GM12874 (cell line): Measurements from ENCODE around the gene PIAS1.

Source experiments
- TF ChIP-seq, protein P1 (sequence below): IDR thresholded peaks from 2 replicates; pipeline ENCODE4 v1.5.1; 2011; ENCODE audit warnings: low read depth, mild to moderate bottlenecking, control low read depth, low read length, moderate library complexity; ENCODE audit not compliant: insufficient read depth

The PIAS1 gene

DNA sequence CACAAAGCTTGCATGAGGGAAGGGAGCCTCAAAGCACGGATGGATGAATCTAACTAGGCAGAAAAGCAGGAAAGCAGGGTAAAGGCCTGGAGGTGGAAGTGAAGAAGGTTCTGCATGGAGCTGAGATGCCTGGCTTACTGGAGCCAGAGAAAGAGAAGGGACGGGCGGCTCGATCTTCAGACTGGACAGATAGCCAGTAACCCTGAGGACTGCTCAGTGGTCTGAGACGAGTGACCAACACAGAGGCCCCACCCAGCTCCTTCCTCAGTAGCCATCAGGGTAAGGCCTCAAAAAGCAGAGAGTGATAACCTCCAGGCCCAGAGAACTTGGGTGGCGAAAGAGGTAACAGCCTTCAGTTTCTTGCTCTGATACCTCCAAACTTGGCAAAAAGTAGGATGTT, 169.1 kb downstream of the PIAS1 start:
- TF ChIP-seq, protein P1, sequence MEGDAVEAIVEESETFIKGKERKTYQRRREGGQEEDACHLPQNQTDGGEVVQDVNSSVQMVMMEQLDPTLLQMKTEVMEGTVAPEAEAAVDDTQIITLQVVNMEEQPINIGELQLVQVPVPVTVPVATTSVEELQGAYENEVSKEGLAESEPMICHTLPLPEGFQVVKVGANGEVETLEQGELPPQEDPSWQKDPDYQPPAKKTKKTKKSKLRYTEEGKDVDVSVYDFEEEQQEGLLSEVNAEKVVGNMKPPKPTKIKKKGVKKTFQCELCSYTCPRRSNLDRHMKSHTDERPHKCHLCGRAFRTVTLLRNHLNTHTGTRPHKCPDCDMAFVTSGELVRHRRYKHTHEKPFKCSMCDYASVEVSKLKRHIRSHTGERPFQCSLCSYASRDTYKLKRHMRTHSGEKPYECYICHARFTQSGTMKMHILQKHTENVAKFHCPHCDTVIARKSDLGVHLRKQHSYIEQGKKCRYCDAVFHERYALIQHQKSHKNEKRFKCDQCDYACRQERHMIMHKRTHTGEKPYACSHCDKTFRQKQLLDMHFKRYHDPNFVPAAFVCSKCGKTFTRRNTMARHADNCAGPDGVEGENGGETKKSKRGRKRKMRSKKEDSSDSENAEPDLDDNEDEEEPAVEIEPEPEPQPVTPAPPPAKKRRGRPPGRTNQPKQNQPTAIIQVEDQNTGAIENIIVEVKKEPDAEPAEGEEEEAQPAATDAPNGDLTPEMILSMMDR: no peak

DNA sequence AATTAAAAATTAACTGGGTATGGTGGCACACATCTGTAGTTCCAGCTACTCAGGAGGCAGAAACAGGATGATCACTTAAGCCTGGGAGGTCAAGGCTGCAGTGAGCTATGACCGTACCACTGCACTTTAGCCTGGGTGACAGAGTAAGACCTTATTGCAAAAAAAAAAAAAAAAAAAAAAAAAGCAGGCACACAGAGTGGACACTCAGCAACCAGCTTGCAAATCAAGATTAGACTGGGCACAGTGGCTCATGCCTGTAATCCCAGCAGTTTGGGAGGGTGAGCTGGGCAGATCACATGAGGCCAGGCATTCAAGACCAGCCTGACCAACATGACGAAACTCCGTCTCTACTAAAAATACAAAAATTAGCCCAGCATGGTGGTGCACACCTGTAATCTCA, 170.0 kb downstream of the PIAS1 start:
- TF ChIP-seq, protein P1: no peak

DNA sequence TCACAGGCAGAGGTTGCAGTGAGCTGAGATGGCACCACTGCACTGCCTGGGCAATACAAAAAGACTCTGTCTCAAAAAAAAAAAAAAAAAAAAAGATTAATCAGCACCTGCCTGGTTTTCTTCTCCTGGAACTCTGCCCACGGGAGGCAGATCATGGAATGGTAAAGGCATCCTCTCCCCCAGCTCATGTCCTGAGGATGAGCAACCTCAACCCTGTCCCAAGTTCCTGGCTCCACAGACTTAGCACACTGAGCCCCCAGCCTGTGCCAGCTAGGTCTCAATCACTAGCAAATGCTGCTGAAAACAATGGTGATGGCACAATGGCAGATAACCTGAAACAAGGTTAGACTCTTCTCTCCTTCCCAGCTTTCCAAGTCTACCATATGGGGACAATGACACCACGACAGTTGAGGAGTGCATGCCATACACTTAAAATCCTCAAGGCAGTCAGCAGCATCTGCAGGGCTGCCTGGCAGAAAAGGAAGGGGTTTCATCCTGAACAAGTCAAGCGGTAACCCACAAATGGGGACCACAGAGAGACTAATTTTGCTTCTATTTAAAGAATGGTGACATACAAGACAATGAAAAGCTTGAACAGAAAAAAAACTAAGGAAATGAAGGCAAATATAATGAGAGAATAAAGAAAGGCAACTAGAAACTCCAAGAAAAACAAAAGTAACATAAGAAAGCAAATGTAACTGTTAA, 170.6 kb downstream of the PIAS1 start:
- TF ChIP-seq, protein P1: no peak

DNA sequence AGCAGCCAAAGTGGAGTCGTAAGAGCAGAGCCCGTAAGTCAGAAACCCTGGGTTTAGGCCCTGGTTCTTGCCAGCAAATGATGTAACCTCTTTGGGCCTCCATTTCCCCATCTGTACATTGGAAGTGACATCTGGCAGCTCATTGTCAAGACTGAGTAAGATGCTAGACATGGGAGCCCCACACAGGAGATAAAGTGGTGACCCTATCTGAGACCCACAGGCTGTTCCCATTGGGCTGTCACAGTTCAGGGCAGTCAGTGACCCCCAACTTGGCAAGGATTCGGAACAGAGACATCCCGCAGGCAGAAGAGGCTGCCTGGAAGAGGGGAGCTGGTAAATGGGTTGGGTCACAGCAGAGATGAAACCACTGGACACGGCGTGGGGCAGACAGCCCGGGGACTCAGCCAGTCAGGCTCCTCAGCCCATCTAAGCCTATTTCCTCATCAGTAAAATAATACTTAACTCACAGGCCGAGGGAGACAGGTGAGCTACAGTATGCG, 173.6 kb downstream of the PIAS1 start:
- TF ChIP-seq, protein P1: no peak

DNA sequence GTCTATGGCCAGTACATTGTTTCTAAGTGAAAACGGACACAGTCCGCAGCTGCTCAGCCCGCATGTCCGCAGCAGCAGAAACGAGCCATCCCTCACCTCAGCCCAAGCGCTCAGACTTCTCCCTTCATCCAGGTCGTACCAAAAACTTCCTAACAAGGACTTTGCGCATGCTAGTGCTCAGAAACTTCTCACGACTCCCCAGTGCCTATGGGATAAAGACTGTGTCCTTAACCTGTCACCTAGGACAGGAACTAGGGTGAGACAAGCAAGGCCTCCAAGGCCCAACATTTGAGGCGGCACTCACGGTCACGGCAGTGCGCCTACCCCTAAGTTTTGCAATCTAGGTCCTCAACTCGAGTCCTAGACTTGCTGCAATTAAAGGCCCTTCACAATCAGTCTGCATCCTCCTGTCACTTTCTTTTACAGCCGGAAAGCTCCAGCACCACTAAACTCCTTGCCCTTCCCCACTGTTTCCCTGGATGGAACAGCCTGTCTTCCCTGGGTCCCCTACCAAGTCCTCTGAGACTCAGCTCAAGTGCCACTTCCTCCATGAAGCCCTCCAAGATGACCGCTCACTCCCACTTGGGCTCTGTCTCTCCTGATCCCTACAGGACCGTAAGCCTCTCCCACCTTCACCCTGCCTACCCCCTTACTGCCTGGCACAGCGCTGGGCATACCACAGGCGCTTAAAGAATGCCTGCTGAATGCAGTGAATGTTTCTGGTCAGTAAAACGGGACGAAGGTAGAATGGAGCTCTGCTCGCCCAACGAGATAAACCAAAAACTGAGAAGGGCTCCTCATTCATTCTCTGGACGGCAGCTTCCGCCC, 174.2 kb downstream of the PIAS1 start:
- TF ChIP-seq, protein P1: no peak

DNA sequence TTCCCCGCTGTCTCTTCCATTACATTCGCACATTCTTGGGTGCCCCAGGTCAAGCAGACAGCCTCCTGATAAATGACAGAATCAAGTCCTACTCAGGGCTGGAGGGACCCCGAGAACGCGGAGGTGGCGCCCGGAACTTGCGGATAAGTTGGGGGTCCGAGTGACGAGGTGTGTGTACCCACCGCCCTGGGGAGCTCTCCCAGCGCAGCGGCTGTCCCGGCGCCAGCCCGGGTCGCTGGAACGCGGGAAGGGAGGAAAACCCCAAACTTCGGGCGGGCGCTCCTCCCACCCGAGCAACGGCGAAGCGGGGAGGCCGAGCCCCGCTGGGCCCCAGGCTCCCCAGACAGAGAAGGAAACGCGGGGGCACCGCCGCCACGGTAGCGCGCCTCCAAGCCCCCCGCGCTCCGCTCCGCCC, 174.9 kb downstream of the PIAS1 start:
- TF ChIP-seq, protein P1: no peak

DNA sequence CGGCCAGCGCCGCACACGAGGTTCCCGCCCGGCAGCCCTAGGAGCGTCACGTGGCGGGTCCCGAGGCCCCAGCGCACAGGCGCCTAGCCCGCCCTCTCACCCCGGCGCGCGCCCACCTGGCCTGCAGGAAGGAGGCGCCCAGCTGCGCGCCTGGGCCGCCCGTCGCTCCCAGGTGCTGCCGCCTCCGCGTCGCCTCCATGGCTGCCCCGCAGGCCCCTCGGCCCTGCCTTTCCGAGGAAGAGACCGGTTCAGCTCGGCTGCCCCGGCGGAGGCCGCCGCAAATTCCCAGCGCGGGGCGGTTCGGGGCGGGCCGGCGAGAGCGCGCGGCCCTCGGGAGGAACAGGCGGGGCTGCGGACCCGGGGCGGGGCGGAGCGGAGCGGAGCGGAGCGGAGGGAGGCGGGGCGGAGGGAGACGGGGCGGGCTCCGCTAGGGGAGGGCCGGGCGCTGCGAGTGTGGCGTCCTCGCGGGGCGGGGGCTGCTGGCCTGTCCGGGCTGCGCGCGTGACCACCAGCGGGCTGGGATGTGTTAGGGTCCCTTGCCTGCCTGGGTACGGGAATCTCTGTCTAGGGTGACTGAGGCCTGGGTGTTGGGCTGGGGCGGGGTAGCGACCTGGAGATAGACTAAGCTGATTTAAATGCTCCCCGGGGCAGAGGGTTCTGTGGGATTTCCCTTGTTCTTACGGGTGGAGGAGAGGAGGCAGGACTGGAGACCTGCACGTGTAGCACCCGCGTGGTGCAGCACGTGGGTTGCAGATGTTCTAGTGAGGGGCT, 175.5 kb downstream of the PIAS1 start, which contains the start of gene CLN6:
Gene CLN6, minus strand, starts transcription at position 343 of the 771 bp plus-strand sequence. Its CDS starts 144 bp downstream, at position 199.
- TF ChIP-seq, protein P1: 0 out of 2 replicates have a peak, but pooled peaks have one; percentile 1
